Activated CD8-positive, alpha-beta T cell treated with anti-CD3 and anti-CD28 coated beads for 36 hours (primary cell): ENCODE data around the gene GPANK1. TPM values are rescaled to one million over a fixed set of nuclear protein-coding genes. Genes with fewer than 3 reads are reported as not detected.
A peak's percentile ranks its signal among the peaks of the same experiment; 100 is the strongest.

Source experiments
- ATAC-seq: fragments of 200-7000 bp; cut with Tn5 transposase; one replicate; pipeline ENCODE4 v1.10.0; 2021; ENCODE audit warnings: mild to moderate bottlenecking, moderate library complexity
- CTCF ChIA-PET: fragments of 350-600 bp; sonication (Branson Sonifier 250); formaldehyde crosslinking; loops from one replicate; lab custom pipeline; 2021; ENCODE audit warnings: antibody characterized with exemption; lab: Charles Lee
- POLR2A ChIA-PET: fragments of 350-600 bp; sonication (Branson Sonifier 250); formaldehyde crosslinking; loops from one replicate; lab custom pipeline; 2021; ENCODE audit warnings: antibody characterized with exemption; lab: Charles Lee
- DNase-seq: peaks from one replicate; pipeline ENCODE4 v3.0.0-alpha.2; 2020
- H3K27ac Mint-ChIP-seq: one replicate; pipeline ENCODE4 v1.8.0; 2021; ENCODE audit warnings: mild to moderate bottlenecking, mixed read lengths
- H3K27me3 Mint-ChIP-seq: one replicate; pipeline ENCODE4 v1.8.0; 2021; ENCODE audit warnings: mixed read lengths
- H3K36me3 Mint-ChIP-seq: one replicate; pipeline ENCODE4 v1.8.0; 2021; ENCODE audit warnings: low read depth, mixed read lengths
- H3K4me1 Mint-ChIP-seq: one replicate; pipeline ENCODE4 v1.8.0; 2021; ENCODE audit warnings: low read depth, mixed read lengths
- H3K4me3 Mint-ChIP-seq: one replicate; pipeline ENCODE4 v1.8.0; 2021; ENCODE audit warnings: mild to moderate bottlenecking, moderate library complexity, mixed read lengths
- H3K9me3 Mint-ChIP-seq: one replicate; pipeline ENCODE4 v1.8.0; 2021; ENCODE audit warnings: mixed read lengths
- intact Hi-C: fragments of 100-400 bp; cut with micrococcal nuclease; formaldehyde crosslinking; loops from one replicate; pipeline ENCODE4 v1.10.0; 2022
- total RNA-seq, 2 experiments: library from RNA; stranded (reverse); gene quantifications; one replicate each; pipeline ENCODE4 v1.2.3, GENCODE V29; 2021
- TF ChIP-seq, protein P1 (sequence below): fragments of 200-600 bp; IDR thresholded peaks from one replicate; pipeline ENCODE4 v1.8.0; 2022; ENCODE audit warnings: antibody characterized with exemption, mild to moderate bottlenecking

Gene GPANK1
- total RNA-seq, 2 experiments from 2014 or later = 29.4 to 30.9 TPM

DNA sequence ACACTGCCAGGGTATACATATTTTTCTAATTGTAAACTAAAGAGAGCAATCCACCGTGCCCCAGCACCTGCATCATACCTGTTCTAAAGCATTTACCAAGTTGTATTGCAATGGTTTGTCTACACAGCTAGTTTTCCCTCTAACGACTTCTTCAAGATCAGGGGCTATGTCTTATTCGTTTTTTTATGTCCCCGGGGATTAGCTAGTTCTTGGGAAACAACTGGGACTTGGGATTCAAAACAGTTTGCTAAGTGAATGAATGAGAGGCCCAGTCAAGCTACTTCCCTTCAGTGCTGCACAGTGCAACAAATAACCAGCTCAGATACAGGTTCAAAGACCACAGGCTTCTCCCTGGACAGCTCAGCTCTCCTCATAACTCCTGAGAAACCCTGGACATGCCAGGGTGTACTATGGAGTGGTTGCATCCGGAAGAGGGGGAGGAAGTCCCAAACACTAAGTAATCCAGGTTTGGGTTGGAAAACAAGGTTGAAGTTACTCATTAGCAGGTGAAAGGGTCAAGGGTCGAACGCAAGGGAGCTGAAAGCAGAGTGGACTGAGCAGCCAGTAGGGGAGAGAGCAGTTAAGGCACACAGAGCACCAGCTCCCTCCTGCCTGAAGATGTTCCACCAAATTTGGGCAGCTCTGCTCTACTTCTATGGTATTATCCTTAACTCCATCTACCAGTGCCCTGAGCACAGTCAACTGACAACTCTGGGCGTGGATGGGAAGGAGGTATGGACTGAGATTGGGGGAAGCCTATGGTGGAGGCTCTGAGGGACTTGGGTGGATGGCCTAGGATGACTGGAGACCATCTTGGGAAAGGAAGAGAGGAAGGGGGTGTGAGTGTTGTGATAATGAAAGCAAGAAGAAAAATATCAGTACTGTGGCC lies 9.2 kb downstream of the GPANK1 start, which contains the start of gene APOM:
Gene APOM (plus strand): TSS at position 546 of the 889 bp plus-strand sequence. CDS start 73 bp downstream, at position 619.
- intact Hi-C loops = no loop called here
- Mint-ChIP-seq H3K4me3 (no peak within 1 kb of the TSS), H3K9me3 (no peaks in the 10 kb centered on the region), H3K27ac (peak within 1 kb of the TSS; percentile 56), H3K36me3 (peaks cover 57% of the 10 kb centered on the region), H3K27me3 (no peaks in the 10 kb centered on the region), H3K4me1 (peaks cover 60% of the 10 kb centered on the region)
- ChIA-PET CTCF (interaction anchor here (1.2 to 1.4 kb wide), 2 partner anchors 75 to 110 kb away, joined by 4 to 5 read pairs; partner anchors contain the start of gene ATP6V1G2), POLR2A (interaction anchor here (0.6 to 9.0 kb wide), 6 partner anchors 9 to 87 kb away, joined by 3 to 160 read pairs (median 4); partner anchors contain the start of genes C6orf47, CSNK2B and GPANK1)
- ATAC-seq (no peak), DNase-seq (no peak)
- TF ChIP-seq, protein P1, sequence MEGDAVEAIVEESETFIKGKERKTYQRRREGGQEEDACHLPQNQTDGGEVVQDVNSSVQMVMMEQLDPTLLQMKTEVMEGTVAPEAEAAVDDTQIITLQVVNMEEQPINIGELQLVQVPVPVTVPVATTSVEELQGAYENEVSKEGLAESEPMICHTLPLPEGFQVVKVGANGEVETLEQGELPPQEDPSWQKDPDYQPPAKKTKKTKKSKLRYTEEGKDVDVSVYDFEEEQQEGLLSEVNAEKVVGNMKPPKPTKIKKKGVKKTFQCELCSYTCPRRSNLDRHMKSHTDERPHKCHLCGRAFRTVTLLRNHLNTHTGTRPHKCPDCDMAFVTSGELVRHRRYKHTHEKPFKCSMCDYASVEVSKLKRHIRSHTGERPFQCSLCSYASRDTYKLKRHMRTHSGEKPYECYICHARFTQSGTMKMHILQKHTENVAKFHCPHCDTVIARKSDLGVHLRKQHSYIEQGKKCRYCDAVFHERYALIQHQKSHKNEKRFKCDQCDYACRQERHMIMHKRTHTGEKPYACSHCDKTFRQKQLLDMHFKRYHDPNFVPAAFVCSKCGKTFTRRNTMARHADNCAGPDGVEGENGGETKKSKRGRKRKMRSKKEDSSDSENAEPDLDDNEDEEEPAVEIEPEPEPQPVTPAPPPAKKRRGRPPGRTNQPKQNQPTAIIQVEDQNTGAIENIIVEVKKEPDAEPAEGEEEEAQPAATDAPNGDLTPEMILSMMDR = no peak

DNA sequence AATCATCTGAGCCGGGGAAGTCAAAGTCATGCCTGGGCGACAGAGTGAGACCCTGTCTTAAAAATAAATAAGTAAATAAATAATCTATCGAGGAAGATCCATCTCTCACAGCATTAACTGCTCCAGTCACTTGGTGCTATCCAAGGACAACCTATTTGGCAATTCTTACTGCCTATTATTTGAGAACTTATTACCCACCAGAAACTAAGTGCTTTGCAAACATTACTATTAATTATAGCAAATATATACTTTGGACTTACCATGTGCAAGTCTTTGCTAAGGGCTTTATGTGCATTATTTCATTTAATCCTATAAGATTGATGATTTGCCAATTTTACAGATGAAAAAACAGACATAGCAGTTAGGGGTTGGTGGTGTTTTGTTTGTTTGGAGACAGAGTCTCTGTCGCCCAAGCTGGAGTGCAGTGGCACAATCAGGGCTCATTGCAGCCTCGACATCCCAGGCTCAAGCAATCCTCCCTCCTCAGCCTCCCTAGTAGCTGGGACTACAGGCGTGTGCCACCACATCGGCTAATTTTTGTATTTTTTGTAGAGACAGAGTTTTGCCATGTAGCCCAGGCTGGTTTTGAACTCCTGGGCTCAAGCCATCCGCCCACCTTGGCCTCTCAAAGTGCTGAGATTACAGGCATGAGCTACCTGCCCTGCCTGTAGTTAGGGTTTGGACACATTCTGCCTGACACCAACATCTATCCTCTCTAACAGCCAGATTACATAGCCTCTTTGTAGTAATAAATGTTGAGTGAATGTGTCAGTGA lies 10.0 kb downstream of the GPANK1 start:
- ChIA-PET POLR2A (interaction anchor here (1.0 to 9.0 kb wide), 7 partner anchors 10 to 92 kb away, joined by 3 to 160 read pairs (median 7); partner anchors contain the start of genes ABHD16A, C6orf47, CSNK2B and GPANK1), CTCF (interaction anchor here (0.7 to 3.8 kb wide), 4 partner anchors 9 to 162 kb away, joined by 4 to 16 read pairs (median 4); partner anchors contain the start of gene GPANK1)
- no peak for ATAC-seq
- Mint-ChIP-seq H3K9me3 (no peaks in the 10 kb centered on the region), H3K27ac (no peak overlapping the region), H3K27me3 (no peaks in the 10 kb centered on the region), H3K4me1 (peaks cover 63% of the 10 kb centered on the region), H3K36me3 (peaks cover 55% of the 10 kb centered on the region), H3K4me3 (no peak overlapping the region)
- no peak for DNase-seq
- intact Hi-C loops = no loop called here
- TF ChIP-seq, protein P1 = no peak

DNA sequence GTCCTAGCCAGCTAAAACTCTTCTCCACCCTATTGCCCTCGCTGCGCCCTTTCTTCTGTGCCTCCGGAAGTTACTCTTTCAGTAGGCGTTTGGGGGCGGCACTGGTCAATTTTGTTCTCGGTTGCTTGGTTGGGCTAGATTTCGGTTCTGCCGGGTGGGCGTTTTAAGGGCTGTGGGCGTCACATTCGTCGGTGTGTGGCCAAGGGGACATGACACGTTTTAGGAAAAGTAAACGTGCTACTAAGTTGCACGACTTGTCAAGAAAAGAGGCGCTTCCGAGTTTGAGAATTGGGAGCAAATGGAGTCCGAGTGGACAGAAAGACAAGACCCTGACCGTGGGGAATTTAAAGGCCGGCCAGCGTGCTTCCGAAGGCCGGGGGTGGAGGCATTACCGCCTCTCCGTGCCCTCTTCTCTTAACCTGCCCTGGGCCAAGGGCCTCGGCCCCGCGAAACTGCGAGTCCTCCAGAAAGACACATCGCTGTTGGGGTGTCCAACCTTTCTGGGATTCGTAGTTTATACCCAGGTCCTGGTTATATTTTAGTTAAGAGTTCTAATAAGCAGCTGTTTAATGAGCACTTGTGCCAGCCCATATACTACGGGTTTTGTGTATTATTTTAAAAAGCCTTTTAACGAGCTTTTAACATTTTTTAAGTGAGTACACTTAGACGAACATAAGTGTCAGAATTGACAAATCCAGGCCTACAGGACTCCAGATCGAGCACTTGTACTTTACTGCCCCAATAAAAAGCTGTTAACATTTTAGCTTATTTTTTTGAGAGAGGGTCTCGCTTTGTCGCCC lies 11.7 kb downstream of the GPANK1 start:
- H3K27me3 Mint-ChIP-seq = no peaks in the 10 kb centered on the region
- ChIA-PET CTCF (interaction anchor here (0.8 to 3.8 kb wide), 11 partner anchors 8 to 179 kb away, joined by 3 to 16 read pairs (median 4); partner anchors contain the start of genes ATP6V1G2, GPANK1 and MICB), POLR2A (interaction anchor here (0.5 to 9.0 kb wide), 34 partner anchors 10 to 319 kb away, joined by 3 to 160 read pairs (median 4); partner anchors contain the start of genes ABHD16A, AIF1, C6orf47 and CSNK2B)
- TF ChIP-seq, protein P1 = no peak
- peak; percentile 73 for ATAC-seq
- H3K36me3 Mint-ChIP-seq = peaks cover 54% of the 10 kb centered on the region
- H3K4me3 Mint-ChIP-seq = peak overlapping the region; percentile 93
- no peaks in the 10 kb centered on the region for H3K9me3 Mint-ChIP-seq
- DNase-seq = peak; percentile 96
- H3K4me1 Mint-ChIP-seq = peaks cover 55% of the 10 kb centered on the region
- intact Hi-C loops = no loop called here
- peak overlapping the region; percentile 100 for H3K27ac Mint-ChIP-seq

DNA sequence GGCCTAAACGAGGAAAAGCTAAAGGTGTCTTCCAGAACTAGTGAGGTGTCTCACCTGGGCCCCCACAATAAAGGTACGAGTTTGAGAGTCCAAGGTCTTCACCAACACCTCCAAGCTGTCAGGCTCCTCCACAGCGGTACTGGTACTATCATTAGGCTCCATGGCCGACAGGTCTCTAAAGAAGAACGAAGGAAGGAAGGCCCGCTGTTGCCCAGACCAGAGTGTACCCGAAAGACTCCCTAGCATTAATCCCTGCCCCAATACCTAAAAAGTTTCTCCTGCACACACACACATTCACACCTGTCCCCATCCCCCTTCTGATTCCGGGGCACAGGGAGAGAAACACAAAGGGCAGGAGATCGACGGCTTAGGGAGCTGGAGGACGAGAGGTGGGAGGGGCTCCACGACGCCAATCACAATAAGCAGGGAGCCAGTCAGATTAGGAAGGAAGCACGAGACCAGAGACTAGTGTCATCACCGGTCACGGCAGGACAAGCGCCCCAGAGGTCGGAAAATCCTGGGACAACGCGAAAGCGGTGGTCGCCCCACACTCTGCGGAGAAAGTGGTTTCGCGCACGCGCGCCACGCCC lies 13.1 kb downstream of the GPANK1 start:
- ATAC-seq (peak; percentile 46), DNase-seq (peak; percentile 79)
- TF ChIP-seq, protein P1 = no peak
- Mint-ChIP-seq H3K27me3 (no peaks in the 10 kb centered on the region), H3K4me3 (peak overlapping the region; percentile 93), H3K4me1 (peaks cover 44% of the 10 kb centered on the region), H3K36me3 (peaks cover 54% of the 10 kb centered on the region), H3K9me3 (no peaks in the 10 kb centered on the region), H3K27ac (peak overlapping the region; percentile 100)
- POLR2A ChIA-PET = interaction anchor here (0.7 to 9.0 kb wide), 31 partner anchors 8 to 1889 kb away, joined by 3 to 160 read pairs (median 4); partner anchors contain the start of genes ABHD16A, C6orf47, CSNK2B and DXO
- intact Hi-C loops = no loop called here
- CTCF ChIA-PET = interaction anchor here (0.7 to 3.8 kb wide), 7 partner anchors 12 to 105 kb away, joined by 3 to 16 read pairs (median 4); partner anchors contain the start of genes ATP6V1G2, GPANK1 and LY6G5C
